GM19452 (cell line): ENCODE measurements around the gene RNF212B.
"Not testable (repeated sequence)": the region's sequence is repeated elsewhere in the genome, so short reads cannot be mapped to it uniquely, and the experiment has no call there.

Experiments
- ATAC-seq: cut with Tn5 transposase; IDR thresholded peaks from one replicate; pipeline ENCODE4 v1.9.1; 2021; ENCODE audit not compliant: unreplicated experiment

RNF212B gene, protein sequence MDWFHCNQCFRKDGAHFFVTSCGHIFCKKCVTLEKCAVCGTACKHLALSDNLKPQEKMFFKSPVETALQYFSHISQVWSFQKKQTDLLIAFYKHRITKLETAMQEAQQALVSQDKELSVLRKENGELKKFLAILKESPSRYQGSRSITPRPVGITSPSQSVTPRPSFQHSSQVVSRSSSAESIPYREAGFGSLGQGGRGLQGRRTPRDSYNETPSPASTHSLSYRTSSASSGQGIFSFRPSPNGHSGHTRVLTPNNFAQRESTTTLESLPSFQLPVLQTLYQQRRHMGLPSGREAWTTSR

DNA sequence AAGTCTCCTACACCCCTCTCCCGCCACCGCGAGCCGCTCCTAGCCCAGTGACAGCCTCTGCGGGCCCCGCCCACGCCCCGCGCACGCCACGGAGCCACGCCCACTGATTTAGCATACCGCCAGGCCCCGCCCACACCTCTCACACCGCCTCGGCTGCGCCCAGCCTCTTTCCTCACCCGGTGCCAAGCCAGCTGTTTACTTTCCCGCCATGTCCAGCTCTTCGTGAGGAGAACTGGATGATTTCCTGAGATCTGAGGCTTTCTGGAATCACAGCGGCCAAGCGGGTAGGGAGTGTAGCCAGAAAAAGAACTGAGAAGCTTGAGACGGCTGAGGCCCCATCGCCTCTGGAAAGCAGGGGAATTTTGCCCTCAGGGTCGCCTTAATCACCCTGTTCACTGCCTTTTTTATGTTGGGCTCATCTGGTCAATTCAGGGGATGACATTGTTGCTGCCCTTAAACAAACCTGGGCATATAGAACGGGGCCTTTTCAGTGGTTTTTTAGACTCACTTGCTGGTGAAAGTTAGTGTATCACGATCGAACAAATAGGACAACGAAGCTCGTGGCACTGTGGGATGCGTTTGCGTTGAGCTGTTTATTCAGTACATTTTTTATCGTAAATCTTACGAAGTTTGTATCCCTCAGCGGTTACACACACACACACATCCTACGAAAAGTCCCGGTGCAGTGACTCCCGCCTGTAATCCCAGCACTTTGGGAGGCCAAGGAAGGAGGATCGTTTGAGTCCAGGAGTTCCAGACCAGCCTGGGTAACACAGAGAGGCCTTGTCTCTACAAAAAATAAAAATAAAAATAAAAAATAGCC is at the start of gene RNF212B:
Gene RNF212B, plus strand, starts transcription at position 165 of the 823 bp plus-strand sequence. CDS start 2,410 bp downstream, outside the sequence.
- ATAC-seq: peak; percentile 67

DNA sequence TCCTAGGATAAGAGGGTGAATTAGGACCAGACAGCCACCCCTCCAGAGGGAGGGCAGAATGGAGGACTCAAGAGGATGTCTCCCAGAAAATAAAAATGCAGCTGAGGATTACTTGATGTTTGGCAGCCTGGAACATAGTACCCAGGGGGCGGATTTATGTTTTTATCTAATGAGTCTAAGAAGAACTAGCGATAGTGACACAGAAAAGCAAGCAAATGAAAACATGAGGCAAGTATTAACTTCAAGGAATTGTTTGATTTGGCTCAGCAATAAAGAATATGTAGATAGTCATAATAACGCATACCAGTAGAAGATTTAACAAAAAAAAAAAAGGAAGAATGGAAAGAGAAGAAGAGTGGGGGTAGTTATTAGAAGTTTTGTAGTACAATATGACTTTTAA is 44.3 kb upstream of the RNF212B start:
- ATAC-seq: no peak

DNA sequence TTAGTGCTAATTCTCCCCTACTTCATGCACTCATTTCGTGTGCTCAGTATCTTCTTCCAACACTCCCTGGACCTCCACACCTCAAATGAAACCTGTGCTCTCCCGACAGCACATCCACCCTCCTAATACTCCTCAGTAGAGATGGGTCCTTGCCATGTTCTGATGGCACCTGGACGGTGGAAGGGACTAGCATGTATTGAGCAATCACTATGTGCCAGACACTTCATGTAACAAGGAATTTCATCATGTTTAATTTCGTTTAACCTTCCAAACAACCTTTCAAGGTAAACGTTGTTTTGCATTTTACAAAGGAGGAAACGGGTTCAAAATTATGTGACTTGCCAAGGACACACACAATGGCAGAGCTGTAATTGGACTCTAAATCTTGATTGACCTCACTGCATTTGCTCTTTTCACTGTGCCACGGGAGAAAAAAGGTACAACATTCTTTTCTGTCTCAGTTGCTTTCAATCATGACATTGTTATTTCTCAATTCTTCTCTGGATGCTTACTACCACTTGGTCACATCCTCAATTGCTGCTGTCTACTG is 42.1 kb upstream of the RNF212B start:
- no peak for ATAC-seq

DNA sequence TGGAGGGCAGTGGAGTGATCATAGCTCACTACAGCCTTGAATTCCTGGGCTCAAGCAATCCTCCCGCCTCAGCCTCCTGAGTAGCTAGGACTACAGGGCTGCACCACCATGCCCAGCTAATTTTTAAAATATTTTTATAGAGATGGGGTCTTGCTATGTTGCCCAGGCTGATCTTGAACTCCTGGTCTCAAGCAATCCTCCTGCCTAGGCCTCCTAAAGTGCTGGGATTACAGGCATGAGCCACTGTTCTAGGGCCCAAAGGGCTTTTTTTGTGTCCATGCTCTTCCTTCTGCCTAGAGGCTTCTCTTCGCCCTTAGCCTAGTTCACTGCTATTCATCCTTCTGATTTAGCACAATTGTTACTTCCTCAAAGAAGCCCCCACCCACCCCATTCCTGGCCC is 41.2 kb upstream of the RNF212B start:
- not testable (repeated sequence) for ATAC-seq

DNA sequence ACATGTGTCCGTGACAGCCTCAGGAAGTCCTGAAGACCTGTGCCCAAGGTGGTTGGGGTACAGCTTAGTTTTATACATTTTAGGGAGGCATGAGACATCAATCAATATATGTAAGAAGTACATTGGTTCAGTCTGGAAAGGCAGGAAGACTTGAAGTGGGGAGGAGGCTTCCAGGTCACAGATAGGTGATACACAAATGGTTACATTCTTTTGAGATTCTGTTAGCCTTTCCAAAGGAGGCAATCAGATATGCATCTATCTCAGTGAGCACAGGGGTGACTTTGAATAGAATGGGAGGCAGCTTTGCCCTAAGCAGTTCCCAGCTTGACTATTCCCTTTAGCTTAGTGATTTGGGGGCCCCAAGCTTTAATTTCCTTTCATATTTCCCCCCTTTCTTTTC is 38.6 kb upstream of the RNF212B start:
- ATAC-seq: not testable (repeated sequence)

DNA sequence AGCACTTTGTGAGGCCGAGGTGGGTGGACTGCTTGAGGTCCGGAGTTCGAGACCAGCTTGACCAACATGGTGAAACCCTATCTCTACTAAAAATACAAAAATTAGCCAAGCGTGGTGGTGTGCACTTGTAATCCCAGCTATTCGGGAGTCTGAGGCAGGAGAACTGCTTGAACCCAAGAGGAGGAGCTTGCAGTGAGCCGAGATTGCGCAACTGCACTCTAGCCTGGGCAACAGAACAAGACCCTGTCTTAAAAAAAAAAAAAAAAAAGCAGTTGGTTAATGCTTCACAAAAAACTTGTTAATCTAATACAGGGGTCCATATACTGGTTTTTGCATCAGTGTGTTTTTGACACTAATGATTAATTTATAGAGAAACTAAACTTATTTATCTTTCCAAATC is 35.7 kb upstream of the RNF212B start:
- ATAC-seq: no peak

DNA sequence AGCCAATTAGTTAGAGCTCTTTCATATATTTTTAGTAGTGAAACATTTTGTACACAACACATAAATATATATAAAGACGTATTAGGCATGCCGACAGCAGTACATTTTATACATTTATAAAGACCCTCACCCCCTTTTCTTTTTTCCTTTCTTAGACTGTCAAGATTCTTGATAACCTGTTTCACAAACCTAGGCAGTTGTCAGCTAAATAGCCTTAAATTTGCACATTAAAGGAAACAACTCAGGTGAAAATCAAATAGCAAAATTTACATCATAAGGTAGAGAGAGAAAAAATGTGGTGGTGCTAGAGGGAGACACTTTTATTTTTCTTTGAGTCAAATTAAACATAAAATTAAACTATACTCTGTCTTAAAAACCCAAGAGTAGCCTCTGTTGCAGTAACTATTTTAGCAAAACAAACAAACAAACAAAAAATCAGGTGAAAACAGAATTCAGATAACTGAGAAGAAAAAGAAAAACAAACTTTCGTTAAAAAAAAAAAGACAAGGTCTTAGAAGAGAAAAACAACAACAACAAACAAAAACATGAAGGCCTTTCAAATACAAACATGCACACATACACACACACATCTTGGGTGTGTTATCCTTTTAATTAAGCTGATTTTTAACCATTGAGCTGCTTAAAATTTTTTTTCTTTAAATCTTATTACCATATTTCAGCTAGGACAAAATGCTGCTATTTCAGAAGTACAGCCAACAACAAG is 31.2 kb upstream of the RNF212B start:
- no peak for ATAC-seq

DNA sequence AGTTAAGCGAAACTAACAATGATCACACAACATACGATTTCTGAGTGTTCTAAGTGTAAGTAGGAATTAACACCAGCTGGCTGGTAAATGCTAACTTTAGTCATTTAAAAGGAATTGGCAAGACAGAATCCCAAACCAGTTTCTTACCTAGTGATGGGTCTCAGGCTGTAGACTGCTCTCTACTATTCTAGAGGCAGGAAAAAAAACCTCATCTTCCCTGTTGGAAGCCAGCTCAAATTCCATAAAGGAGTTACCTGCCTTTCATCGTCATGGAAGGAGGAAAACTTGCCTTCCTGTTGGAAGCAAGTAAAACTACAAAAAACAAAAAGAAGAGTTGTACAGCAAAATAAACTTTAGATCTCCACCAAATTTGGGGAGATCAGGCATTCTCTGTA is 30.6 kb upstream of the RNF212B start:
- ATAC-seq: no peak

DNA sequence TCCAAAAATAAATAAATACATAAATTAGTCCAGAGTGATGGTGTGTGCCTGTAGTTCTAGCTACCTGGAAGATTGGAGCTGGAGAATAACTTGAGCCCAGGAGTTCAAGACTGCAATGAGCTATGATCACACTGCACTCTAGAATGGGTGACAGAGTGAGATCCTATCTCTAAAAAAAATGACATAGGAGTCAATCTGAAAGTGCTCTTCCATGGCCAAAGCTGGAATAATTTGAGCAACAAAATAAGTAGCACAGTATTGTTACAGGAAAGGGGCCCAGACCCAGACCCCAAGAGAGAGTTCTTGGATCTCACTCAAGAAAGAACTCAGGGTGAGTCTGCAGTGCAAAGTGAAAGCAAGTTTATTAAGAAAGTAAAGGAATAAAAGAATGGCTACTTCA is 29.4 kb upstream of the RNF212B start:
- no peak for ATAC-seq

DNA sequence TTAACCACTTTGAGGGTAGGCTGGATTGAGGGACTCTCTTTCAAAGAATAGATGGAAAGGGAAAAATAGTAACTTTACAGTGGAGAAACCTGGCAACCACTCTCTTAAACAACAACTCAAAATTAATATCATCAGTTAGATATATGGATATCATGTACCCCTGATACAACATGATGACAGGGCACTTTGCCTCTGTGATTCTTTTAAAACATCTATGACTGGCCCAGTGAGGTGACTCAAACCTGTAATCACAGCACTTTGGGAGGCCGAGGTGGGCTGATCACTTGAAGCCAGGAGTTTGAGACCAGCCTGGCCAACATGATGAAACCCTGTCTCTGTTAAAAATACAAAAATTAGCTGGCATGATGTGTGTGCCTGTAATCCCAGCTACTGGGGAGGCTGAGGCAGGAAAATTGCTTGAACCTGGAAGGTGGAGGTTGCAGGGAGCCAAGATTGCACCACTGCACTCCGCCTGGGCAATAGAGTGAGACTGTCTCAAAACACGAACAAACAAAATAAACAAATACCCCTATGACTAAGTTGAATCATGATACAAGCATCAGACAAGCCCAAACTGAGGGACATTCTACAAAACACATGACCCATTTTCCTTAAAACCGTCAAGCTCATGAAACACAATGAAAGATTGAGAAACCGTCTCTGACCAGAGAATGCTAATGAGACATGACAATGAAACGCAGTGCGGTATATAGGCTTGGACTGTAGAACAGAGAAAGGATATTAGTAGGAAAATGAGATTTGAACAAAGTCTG is 27.9 kb upstream of the RNF212B start:
- no peak for ATAC-seq

DNA sequence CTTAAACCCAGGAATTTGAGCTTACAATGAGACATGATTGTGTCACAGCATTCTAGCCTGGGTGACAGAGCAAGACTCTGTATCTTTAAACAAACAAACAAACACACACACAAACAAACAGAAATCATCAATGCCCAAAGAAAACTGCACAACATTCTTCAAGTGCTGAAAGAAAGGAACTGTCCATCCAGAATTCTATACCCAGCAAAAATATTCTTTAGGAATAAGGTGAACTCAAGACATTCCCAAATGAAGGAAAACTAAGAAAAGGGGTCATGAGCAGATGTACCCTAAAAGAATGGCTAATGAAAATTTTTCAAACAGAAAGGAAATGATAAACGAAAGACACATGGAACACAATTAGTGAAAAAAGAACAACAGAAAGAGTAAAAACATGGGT is 22.3 kb upstream of the RNF212B start:
- ATAC-seq: no peak

DNA sequence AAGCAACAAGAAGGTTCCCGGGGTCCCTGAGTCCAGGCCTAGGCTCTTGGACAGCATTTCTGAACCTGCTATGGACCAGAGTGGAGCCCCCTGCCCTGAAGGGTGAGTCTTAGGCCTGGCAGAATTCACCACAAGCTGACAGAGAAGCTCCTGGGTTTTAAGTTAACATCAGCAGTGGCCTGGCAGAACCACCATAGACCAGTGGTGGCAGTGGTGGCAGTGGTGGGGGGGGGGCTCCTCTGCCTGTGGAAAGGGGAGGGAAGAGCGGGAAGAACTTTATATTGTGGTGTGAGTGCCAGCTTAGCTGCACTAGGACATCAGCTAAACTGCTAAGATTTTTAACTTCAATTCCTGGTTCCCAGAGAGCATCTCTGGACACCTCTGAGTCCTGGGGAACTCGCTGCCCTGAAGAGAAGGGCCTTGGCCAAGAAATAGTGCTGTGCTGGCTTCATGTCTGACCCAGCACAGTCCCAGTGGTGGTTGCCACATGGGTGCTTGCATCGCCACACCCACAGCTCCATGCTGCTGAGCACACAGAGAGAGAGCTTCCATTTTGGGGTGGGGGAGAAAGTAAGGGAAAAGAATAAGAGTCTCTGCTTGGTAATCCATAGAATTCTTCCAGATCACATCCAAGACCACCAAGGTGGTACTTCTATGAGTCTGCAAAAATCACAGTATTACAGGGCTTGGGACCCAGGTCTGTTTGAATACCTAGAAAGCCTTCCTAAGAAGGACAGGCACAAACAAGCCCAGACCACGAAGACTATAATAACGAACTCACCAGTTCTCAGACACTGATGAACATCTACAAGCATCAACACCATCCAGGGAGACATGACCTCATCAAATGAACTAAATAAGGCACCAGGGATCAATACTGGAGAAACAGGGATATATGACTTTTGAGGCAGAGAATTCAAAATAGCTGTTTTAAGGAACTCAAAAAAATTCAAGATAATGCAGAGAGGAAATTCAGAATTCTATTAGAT is 20.4 kb upstream of the RNF212B start:
- ATAC-seq: no peak

DNA sequence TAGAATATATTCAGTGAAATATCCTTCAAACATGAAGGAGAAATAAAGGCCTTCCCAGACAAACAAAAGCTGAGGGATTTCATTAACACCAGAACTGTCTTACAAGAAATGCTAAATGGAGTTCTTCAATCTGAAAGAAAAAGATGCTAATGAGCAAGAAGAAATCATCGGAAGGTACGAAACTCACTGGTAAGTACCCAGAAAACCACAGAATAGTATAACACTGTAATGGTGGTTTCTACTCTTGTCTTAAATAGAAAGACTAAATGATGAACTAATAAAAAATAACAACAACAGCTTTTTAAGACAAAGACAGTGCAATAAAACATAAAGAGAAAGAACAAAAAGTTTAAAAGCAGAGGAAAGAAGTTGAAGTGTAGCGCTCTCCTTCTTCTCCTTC is 18.7 kb upstream of the RNF212B start:
- ATAC-seq: no peak

DNA sequence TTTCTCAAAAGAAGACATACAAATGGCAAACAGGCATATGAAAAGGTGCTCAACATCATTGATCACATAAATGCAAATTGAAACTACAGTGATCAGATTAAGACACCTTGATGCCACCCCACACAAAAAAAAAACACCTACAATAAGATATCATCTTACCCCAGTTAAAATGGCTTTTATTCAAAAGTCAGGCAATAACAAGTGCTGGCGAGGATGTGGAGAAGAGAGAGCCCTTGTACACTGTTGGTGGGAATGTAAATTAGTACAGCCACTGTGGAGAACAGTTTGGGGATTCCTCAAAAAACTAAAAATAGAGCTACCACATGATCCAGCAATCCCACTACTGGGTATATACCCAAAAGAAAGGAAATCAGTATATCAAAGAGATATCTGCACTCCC is 12.8 kb upstream of the RNF212B start:
- not testable (repeated sequence) for ATAC-seq

DNA sequence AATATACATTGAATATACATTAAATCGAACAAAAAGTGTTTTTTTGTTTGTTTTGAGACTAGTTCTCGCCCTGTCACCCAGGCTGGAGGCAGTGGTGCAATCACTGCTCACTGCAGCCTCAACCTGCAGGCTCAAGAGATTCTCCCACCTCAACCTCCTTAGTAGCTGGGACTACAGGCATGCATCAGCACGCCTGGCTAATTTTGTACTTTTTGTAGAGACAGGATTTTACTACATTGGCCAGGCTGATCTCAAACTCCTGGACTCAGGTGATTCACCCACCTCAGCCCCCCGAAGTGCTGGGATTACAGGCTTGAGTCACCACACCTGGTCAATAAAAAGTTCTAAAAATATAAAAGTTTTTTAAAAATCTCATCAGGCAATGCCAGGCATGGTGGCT is 10.2 kb upstream of the RNF212B start:
- no peak for ATAC-seq

DNA sequence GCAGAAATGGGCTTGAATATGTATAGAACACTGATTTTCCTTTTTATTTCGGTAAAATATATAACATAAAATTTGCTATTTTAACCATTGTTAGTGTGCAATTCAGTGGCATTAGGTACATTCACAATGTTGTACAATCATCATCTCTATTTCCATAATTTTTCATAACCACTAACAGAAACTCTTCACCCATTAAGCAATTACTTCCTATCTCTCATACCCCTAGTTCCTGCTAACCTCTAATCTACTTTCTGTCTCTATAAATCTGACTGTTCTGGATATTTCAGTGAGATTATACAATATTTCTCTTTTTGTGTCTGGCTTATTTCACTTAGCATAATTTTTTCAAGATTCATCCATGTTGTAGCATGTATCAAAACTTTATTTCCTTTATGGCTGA is 8.9 kb upstream of the RNF212B start:
- ATAC-seq: no peak

DNA sequence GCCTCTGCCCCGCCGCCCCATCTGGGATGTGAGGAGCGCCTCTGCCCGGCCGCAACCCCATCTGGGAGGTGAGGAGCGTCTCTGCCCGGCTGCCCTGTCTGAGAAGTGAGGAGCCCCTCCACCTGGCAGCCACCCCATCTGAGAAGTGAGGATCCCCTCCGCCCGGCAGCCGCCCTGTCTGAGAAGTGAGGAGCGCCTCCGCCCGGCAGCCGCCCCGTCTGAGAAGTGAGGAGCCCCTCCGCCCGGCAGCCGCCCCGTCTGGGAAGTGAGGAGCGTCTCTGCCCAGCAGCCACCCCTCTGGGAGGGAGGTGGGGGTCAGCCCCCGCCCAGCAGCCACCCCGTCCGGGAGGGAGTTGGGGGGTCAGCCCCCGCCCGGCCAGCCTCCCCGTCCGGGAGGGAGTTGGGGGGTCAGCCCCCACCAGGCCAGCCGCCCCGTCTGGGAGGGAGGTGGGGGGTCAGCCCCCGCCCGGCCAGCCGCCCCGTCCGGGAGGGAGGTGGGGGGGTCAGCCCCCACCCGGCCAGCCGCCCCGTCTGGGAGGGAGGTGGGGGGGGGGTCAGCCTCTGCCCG is 5.4 kb upstream of the RNF212B start:
- not testable (repeated sequence) for ATAC-seq

DNA sequence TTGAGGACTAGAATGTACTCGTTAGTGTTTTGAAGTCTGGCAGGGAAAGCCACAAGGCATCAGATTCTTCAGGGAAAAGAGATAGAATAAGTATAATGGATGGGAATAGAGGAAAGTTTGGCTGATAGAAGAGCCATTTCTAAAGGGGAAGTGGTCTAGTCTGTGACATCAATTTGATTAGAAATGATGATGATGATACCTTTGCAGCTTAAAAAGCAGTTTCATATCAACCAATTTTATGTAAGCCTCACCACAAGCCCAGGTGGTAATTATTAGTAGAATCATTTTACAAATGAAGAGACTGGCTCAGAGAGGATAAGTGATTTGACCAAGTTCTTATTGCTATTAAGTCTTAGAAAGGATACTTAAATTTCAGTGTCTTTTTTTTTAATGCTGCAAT is 2.9 kb downstream of the RNF212B start:
- ATAC-seq: no peak

DNA sequence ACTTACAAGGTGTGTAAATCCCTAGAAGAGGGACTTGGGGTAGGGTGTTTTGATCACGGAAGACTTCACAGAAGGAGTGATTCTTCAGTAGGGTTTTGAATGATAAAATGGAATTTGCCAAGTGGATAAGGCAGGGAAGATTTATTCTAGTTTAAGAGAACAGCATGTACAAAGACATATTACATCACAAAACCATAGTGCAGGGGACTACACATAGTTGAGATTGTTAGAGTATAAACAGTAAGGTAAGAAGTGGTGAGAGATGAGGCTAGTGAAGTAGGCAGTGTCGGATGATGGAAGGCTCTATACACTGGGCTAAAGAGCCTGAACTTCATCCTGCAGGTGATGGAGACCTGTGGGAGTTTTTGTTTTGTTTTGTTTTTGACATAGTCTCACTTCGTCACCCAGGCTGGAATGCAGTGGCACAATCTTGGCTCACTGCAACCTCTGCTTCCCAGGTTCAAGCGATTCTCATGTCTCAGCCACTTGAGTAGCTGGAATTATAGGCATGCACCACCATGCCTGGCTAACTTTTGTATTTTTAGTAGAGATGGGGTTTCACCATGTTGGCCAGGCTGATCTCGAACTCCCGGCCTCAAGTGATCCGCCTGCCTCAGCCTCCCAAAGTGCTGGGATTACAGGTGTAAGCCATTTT is 3.5 kb downstream of the RNF212B start:
- ATAC-seq: not testable (repeated sequence)
